Loucy (cell line): ENCODE measurements around the gene UNC13D.

Source experiments
- EZH2phosphoT487 ChIP-seq: fragments of 200-600 bp; IDR thresholded peaks from 2 replicates; pipeline ENCODE4 v1.6.1; 2018; ENCODE audit warnings: antibody characterized with exemption, mild to moderate bottlenecking, moderate library complexity, borderline replicate concordance
- TF ChIP-seq, protein P1 (sequence below): fragments of 200-600 bp; sonication (generic); conservative IDR thresholded peaks from 2 replicates; pipeline ENCODE4 v1.5.1; 2014; ENCODE audit warnings: mild to moderate bottlenecking, antibody characterized with exemption, low read length

DNA sequence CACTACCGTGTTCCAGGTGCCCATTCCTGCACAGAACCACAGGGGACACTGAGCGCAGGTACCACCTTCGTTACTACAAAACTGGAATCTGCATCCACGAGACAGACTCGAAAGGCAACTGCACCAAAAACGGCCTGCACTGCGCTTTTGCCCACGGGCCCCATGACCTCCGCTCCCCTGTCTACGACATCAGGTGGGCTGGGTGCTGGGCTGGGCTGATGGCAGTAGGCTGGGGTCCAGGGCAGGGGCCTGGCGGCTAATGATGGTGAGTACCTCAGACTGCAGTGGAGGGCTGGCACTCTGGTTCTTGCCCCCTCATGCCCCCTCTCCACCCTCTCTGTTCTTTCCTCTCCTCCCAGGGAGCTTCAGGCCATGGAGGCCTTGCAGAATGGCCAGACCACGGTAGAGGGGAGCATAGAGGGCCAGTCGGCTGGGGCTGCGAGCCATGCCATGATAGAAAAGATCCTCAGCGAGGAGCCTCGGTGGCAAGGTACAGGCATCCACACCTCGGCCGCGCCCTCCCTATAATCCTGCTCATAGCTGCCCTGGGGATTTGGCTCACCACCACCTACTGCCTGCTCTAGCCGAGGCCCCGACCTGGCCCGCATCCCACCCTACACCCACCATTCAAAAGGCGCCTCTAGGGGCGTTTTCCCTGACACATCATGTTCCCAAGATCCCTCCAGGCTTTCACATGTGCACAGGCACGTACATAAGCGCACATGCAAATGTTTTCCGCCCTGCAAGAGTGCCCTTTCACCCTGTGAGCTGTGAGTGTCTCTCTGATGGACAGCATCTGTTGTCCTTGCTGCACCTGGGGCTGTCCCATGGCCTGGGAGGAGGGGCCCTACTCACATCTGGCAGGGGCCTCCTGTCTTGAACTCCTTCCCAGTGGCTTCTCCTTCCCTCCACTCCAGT, 31.8 kb downstream of the UNC13D start:
- TF ChIP-seq, protein P1, sequence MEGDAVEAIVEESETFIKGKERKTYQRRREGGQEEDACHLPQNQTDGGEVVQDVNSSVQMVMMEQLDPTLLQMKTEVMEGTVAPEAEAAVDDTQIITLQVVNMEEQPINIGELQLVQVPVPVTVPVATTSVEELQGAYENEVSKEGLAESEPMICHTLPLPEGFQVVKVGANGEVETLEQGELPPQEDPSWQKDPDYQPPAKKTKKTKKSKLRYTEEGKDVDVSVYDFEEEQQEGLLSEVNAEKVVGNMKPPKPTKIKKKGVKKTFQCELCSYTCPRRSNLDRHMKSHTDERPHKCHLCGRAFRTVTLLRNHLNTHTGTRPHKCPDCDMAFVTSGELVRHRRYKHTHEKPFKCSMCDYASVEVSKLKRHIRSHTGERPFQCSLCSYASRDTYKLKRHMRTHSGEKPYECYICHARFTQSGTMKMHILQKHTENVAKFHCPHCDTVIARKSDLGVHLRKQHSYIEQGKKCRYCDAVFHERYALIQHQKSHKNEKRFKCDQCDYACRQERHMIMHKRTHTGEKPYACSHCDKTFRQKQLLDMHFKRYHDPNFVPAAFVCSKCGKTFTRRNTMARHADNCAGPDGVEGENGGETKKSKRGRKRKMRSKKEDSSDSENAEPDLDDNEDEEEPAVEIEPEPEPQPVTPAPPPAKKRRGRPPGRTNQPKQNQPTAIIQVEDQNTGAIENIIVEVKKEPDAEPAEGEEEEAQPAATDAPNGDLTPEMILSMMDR = no peak
- no peak for TF ChIP-seq EZH2phosphoT487
